Naive thymus-derived CD8-positive, alpha-beta T cell (primary cell): ENCODE measurements around the gene CBY2. TPM values are rescaled to one million over a fixed set of nuclear protein-coding genes. Genes with fewer than 3 reads are reported as not detected.

Experiments
- ATAC-seq, 2 donors: fragments of 150-1000 bp; cut with Tn5 transposase in 1 of 2; sonication (Bioruptor Pico), chemical (Tn5 transposase) in 1 of 2; 1 replicate in 1 of 2; 2 replicates in 1 of 2; pipeline ENCODE4 v1.10.0; 2021; ENCODE audit warnings: mild to moderate bottlenecking in 2 of 2, moderate library complexity in 2 of 2
- POLR2A ChIA-PET: fragments of 350-600 bp; sonication (Branson Sonifier 250); formaldehyde crosslinking; loops from one replicate; lab custom pipeline; 2021; ENCODE audit warnings: antibody characterized with exemption; lab: Charles Lee
- DNase-seq, 10 donors: peaks; one replicate each; pipeline versions ENCODE4 v3.0.0 to v3.0.0-alpha.2; 2020 to 2022
- H3K27ac Mint-ChIP-seq, 10 donors: one replicate each; pipeline ENCODE4 v1.8.0; 2020 to 2022; ENCODE audit warnings: mild to moderate bottlenecking in 10 of 10, mixed read lengths in 10 of 10, moderate library complexity in 4 of 10, inconsistent platforms in 1 of 10
- H3K27me3 Mint-ChIP-seq, 5 donors: one replicate each; pipeline ENCODE4 v1.8.0; 2021 to 2022; ENCODE audit warnings: mixed read lengths in 5 of 5
- H3K36me3 Mint-ChIP-seq, 3 donors: one replicate each; pipeline ENCODE4 v1.8.0; 2020 to 2022; ENCODE audit warnings: mixed read lengths in 3 of 3, mild to moderate bottlenecking in 2 of 3, inconsistent platforms in 1 of 3
- H3K4me1 Mint-ChIP-seq, 4 donors: one replicate each; pipeline ENCODE4 v1.8.0; 2021 to 2022; ENCODE audit warnings: mixed read lengths in 4 of 4
- H3K4me3 Mint-ChIP-seq, 10 donors: one replicate each; pipeline ENCODE4 v1.8.0; 2020 to 2022; ENCODE audit warnings: mild to moderate bottlenecking in 10 of 10, mixed read lengths in 10 of 10, moderate library complexity in 6 of 10, inconsistent platforms in 1 of 10
- H3K9me3 Mint-ChIP-seq, 9 donors: one replicate each; pipeline ENCODE4 v1.8.0; 2020 to 2022; ENCODE audit warnings: mixed read lengths in 9 of 9, mild to moderate bottlenecking in 3 of 9, inconsistent platforms in 1 of 9, moderate library complexity in 1 of 9
- polyA plus RNA-seq, 3 donors: library from polyadenylated mRNA; unstranded; fragments of 300-500 nt; fragmentation: Illumina TruSeq; gene quantifications; one replicate each; pipeline ENCODE4 v1.2.3, GENCODE V29; 2021
- total RNA-seq, 8 experiments: library from RNA in 2 of 8; stranded (reverse) in 2 of 8; gene quantifications; one replicate each; pipeline ENCODE4 v1.2.3 and lab custom pipeline; 2021 to 2026

The CBY2 gene
- total and polyA plus RNA-seq, 5 experiments from 2014 or later: not detected

DNA sequence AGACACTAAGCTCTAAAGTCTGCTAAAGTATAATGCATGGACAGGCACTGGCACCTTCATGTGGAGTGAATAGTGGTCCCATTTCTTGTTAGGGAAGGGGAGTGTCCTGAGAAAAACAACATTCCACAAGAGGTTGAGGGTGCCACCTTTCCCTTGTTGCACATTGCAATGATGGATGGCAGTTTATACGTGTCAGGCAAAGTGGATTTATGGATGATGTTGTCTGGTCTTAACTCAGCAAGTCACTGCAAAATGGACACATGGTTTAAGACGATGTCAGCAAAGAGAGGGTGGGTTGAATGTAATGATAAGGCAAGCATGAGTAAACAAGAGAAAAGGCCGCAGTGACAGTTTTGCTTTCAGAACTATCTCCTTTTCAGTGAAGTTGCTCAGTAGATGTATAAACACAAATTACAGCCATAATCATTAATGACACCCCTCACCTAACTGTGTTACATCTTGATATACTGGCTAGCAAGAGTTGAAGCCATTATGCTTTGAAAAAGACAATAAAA is 19.6 kb upstream of the CBY2 start:
- ATAC-seq (no peak), DNase-seq (no peak)
- no peak overlapping the region for H3K27ac Mint-ChIP-seq
- no peak overlapping the region for H3K4me3 Mint-ChIP-seq
- peaks cover 0 to 10% (median 0%) of the 10 kb centered on the region in 5 donors for H3K27me3 Mint-ChIP-seq
- H3K36me3 Mint-ChIP-seq: no peaks in the 10 kb centered on the region
- H3K9me3 Mint-ChIP-seq: no peaks in the 10 kb centered on the region
- H3K4me1 Mint-ChIP-seq: peaks cover 0 to 3% (median under 1%) of the 10 kb centered on the region in 4 donors
- POLR2A ChIA-PET: no interaction called here

GRCh38 chr13:45683701-45684100 is 18.4 kb upstream of the CBY2 start:
- no peaks in the 10 kb centered on the region for H3K9me3 Mint-ChIP-seq
- no peak overlapping the region for H3K4me3 Mint-ChIP-seq
- H3K36me3 Mint-ChIP-seq: no peaks in the 10 kb centered on the region
- DNase-seq: peak in 1 of 10 donors; percentile 2
- no peak for ATAC-seq
- H3K27ac Mint-ChIP-seq: peak overlapping the region in 3 of 10 donors; percentile 7 to 66 (median 14)
- H3K4me1 Mint-ChIP-seq: peaks cover 0 to 3% (median under 1%) of the 10 kb centered on the region in 4 donors
- H3K27me3 Mint-ChIP-seq: peaks cover 0 to 10% (median 0%) of the 10 kb centered on the region in 5 donors
- POLR2A ChIA-PET: no interaction called here

DNA sequence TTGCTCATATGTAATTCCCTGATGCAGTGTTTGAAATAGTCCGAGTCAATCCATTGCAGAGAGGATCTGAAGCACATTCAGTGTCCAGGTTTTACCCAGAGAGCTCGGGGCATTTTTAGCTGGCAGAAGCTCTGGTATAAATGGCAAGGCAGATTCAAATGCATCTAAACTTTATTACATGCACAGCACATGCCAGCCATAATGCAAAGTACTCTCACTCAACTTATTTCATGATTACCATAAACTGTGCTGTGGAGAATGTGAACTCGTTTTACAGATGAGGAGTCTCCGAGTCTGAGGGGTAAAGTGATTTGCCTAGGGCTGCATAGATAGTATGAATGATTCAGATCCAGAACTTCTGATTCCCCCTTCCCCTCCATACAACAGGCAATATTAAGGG is 13.5 kb upstream of the CBY2 start:
- Mint-ChIP-seq H3K36me3 (peaks cover 0 to 7% (median 3%) of the 10 kb centered on the region in 3 donors), H3K4me3 (no peak overlapping the region), H3K4me1 (peaks cover 0 to 2% (median under 1%) of the 10 kb centered on the region in 4 donors), H3K27me3 (peaks cover 0 to 4% (median 0%) of the 10 kb centered on the region in 5 donors), H3K27ac (no peak overlapping the region), H3K9me3 (peaks cover 0 to 8% (median 0%) of the 10 kb centered on the region in 9 donors)
- POLR2A ChIA-PET: no interaction called here
- ATAC-seq: no peak
- no peak for DNase-seq

DNA sequence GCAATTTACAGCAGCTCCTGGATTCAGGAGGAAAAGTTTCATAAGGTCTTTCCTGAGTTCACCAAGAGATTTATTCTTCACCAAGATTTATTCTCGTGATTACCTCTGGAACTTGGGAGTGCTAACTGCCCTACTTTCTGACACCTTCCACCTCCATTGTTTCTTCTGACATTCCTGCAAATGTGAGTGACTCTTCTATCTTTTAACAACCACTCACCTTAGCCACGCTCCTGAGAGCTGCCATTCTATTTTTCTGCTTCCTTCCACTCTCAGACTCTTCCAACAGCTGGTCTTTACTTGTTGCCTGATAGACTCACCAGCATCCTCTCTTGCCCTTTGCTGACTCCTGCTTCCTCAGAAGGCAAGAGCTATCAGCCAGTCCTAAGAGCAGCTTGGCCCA is 11.5 kb upstream of the CBY2 start:
- POLR2A ChIA-PET: no interaction called here
- peaks cover 0 to 8% (median 0%) of the 10 kb centered on the region in 9 donors for H3K9me3 Mint-ChIP-seq
- no peak for DNase-seq
- H3K36me3 Mint-ChIP-seq: peaks cover 0 to 7% (median 3%) of the 10 kb centered on the region in 3 donors
- H3K4me1 Mint-ChIP-seq: no peaks in the 10 kb centered on the region
- peak overlapping the region in 1 of 10 donors; percentile 7 for H3K27ac Mint-ChIP-seq
- H3K27me3 Mint-ChIP-seq: peaks cover 0 to 4% (median 0%) of the 10 kb centered on the region in 5 donors
- ATAC-seq: no peak
- no peak overlapping the region for H3K4me3 Mint-ChIP-seq

GRCh38 chr13:45691251-45691650 is 10.9 kb upstream of the CBY2 start:
- ATAC-seq: no peak
- Mint-ChIP-seq H3K27me3 (peaks cover 0 to 4% (median 0%) of the 10 kb centered on the region in 5 donors), H3K36me3 (peaks cover 0 to 7% (median 3%) of the 10 kb centered on the region in 3 donors), H3K9me3 (peaks cover 0 to 8% (median 0%) of the 10 kb centered on the region in 9 donors), H3K27ac (no peak overlapping the region), H3K4me3 (no peak overlapping the region), H3K4me1 (no peaks in the 10 kb centered on the region)
- POLR2A ChIA-PET: no interaction called here
- DNase-seq: no peak

DNA sequence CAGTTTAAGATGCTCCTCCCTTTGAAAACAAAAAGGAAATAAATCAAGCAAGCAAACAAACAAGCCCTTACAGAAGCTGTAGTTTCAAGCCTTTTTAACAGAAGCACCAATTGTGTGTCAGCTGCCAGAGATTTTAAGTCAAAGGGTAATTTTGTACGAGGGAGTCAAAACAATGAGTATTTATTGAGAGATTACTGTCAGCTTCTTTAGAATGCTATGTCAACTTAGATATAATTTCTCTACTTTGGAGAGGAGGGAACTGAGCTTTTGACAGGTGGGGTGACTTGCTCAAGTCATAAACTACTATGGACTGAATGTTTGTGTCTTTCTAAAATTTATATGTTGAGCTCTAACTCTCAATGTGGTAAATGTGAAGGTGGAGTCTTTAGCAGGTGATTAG is 10.5 kb upstream of the CBY2 start:
- ATAC-seq (no peak), DNase-seq (no peak)
- Mint-ChIP-seq H3K27ac (no peak overlapping the region), H3K9me3 (peaks cover 0 to 8% (median 0%) of the 10 kb centered on the region in 9 donors), H3K4me1 (no peaks in the 10 kb centered on the region), H3K36me3 (peaks cover 0 to 7% (median 3%) of the 10 kb centered on the region in 3 donors), H3K27me3 (peaks cover 0 to 4% (median 0%) of the 10 kb centered on the region in 5 donors), H3K4me3 (no peak overlapping the region)
- POLR2A ChIA-PET: no interaction called here

- no peaks in the 10 kb centered on the region for H3K4me1 Mint-ChIP-seq
- no peak overlapping the region for H3K4me3 Mint-ChIP-seq
- POLR2A ChIA-PET: no interaction called here
- H3K36me3 Mint-ChIP-seq: peaks cover 0 to 7% (median 3%) of the 10 kb centered on the region in 3 donors
- ATAC-seq: no peak
- no peak for DNase-seq
- no peak overlapping the region for H3K27ac Mint-ChIP-seq
- peaks cover 0 to 8% (median 0%) of the 10 kb centered on the region in 9 donors for H3K9me3 Mint-ChIP-seq
- peaks cover 0 to 4% (median 2%) of the 10 kb centered on the region in 5 donors for H3K27me3 Mint-ChIP-seq
Measured at GRCh38 chr13:45695198-45695730, 6.9 kb upstream of the CBY2 start.

DNA sequence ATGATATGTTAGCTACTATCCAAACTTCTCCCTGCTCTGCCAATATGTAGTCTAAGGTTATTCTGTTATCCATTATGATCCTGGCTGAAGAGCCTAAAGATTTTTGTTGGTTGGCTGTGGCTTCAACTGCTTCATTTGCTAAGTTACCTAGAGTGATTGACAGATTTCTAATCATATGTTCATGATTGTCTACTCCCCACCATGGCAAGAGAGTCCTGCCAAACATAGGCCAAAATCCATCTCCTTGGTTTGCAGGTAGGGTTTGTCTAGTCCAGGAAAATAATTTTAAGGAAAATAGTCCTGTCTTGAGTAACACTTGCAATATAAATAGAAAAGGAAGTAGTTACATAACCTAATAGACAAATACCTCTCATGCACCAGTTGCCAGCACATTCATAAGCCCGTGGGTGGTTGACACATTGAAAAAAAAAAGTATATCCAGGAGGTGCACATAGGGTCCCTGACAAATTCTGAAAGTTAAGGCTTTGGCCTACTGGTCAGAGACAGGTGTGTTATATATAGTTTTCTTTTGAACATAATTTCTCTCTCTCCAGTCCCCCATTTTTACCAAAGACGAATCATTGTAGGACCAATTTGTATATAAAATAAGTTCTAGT is 5.4 kb upstream of the CBY2 start:
- ATAC-seq: no peak
- Mint-ChIP-seq H3K27ac (no peak overlapping the region), H3K4me1 (no peaks in the 10 kb centered on the region), H3K27me3 (peaks cover 0 to 3% (median 0%) of the 10 kb centered on the region in 5 donors), H3K4me3 (no peak overlapping the region), H3K9me3 (peaks cover 0 to 4% (median 0%) of the 10 kb centered on the region in 9 donors), H3K36me3 (peaks cover 0 to 4% (median 3%) of the 10 kb centered on the region in 3 donors)
- DNase-seq: no peak
- POLR2A ChIA-PET: no interaction called here

DNA sequence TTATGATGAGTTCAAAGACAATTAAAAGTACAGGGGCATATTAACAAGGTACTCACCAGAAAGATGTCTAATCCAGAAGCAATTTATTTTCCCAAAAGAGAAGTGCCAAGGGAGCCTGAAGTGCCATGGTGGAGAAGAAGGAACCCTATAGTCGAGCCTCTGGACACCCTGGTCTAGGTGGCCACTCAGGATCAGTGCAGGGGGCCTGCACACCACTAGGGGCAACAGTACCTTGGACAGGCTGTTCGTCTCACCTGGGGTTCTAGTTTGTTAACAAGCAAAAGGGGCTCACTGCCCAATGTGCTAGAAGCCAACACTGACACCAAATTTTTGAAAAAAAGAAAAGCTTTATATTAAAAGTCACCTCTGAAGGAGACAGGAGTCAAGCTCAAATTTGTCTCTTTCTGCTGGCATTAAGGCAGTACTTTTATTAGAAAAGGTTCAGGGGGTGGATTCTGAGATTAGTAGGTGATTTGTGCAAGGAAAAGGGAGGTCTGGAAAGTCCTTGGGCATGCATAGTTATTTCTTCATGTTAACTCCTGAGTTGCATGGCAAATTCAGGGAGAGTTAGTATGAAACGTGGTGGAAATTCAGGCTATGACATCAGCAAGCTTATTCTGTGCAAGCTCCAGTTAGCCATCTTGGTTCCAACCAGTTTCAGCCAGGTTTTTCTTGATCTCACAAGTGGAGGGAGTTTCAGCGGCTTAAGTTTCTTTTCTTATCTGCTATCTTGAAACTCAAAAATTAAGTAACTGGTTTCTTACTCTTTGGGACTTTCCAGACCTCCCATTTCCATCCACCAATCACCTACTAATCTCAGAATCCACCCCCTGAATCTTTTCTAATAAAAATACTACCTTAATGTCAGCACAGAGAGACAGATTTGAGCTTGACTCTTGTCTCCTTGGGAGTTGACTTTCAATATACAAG is 884 bp upstream of the CBY2 start:
- H3K4me1 Mint-ChIP-seq: no peaks in the 10 kb centered on the region
- H3K27ac Mint-ChIP-seq: no peak overlapping the region
- no peak overlapping the region for H3K4me3 Mint-ChIP-seq
- POLR2A ChIA-PET: no interaction called here
- no peaks in the 10 kb centered on the region for H3K36me3 Mint-ChIP-seq
- DNase-seq (no peak), ATAC-seq (peak in 1 of 2 donors; percentile 40)
- no peaks in the 10 kb centered on the region for H3K9me3 Mint-ChIP-seq
- H3K27me3 Mint-ChIP-seq: peaks cover 0 to 14% (median 5%) of the 10 kb centered on the region in 5 donors

DNA sequence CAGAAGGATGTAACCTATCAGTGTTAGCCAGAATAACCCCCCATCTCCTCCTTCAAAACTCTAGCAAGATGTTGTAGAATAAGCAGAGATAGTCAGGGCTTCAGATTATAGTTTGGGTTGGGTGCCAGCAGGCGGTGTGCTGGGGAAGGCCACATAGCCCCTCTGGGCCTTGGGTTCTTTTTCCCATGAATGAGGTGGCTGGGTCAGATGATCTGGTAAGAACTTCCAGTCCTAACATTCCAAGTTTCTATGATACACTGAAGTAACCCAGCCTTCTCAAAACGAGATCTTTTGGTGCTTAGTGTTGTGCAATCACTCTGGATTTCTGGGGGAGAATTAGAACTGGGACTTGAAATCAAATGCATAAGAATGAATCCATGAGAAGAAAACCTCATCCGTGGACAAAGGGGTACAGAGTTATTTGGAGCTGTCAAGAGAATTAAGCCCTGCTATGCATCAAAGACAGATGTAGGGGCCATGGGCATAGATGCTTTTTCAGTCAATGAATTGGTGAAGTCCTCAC is 810 bp downstream of the CBY2 start:
- ATAC-seq: no peak

GRCh38 chr13:45704211-45704739 is 2.2 kb downstream of the CBY2 start:
- no peak for DNase-seq
- H3K4me3 Mint-ChIP-seq: no peak overlapping the region
- ATAC-seq: no peak
- H3K27me3 Mint-ChIP-seq: peaks cover 0 to 17% (median 3%) of the 10 kb centered on the region in 5 donors
- no peak overlapping the region for H3K27ac Mint-ChIP-seq
- no peaks in the 10 kb centered on the region for H3K36me3 Mint-ChIP-seq
- POLR2A ChIA-PET: no interaction called here
- no peaks in the 10 kb centered on the region for H3K4me1 Mint-ChIP-seq
- H3K9me3 Mint-ChIP-seq: no peaks in the 10 kb centered on the region

More for the DNA sequence above, 810 bp downstream of the CBY2 start:
- peaks cover 0 to 16% (median 5%) of the 10 kb centered on the region in 5 donors for H3K27me3 Mint-ChIP-seq
- no peaks in the 10 kb centered on the region for H3K4me1 Mint-ChIP-seq
- DNase-seq: no peak
- no peak overlapping the region for H3K4me3 Mint-ChIP-seq
- H3K9me3 Mint-ChIP-seq: no peaks in the 10 kb centered on the region
- POLR2A ChIA-PET: no interaction called here
- no peaks in the 10 kb centered on the region for H3K36me3 Mint-ChIP-seq
- no peak overlapping the region for H3K27ac Mint-ChIP-seq
